Neural progenitor cell (in vitro differentiated cells): Measurements from ENCODE around the gene ITGB5. TPM values are rescaled to one million over a fixed set of nuclear protein-coding genes. Genes with fewer than 3 reads are reported as not detected.

Experiments used
- DNase-seq: peaks from one replicate; pipeline ENCODE4 v3.0.0-alpha.2; 2016; ENCODE audit warnings: low spot score
- H2AFZ ChIP-seq: fragments of 200-600 bp; sonication (generic); replicated peaks from 2 replicates; pipeline ENCODE4 v1.6.1; 2016; ENCODE audit warnings: antibody characterized with exemption
- H3F3A ChIP-seq: fragments of 200-600 bp; sonication (generic); 2 replicates; pipeline ENCODE4 v1.6.1; 2016; ENCODE audit warnings: antibody characterized with exemption, low read depth
- H3K27ac ChIP-seq: fragments of 200-600 bp; sonication (generic); 2 replicates; pipeline ENCODE4 v1.5.1; 2016; ENCODE audit warnings: mild to moderate bottlenecking
- H3K27me3 ChIP-seq: fragments of 200-600 bp; sonication (generic); 2 replicates; pipeline ENCODE4 v1.6.1; 2016; ENCODE audit warnings: mild to moderate bottlenecking, moderate library complexity
- H3K36me3 ChIP-seq: fragments of 200-600 bp; sonication (generic); 2 replicates; pipeline ENCODE4 v1.5.1; 2016
- H3K4me1 ChIP-seq: fragments of 200-600 bp; sonication (generic); 2 replicates; pipeline ENCODE4 v1.6.1; 2016; ENCODE audit warnings: mixed run types
- H3K4me2 ChIP-seq: fragments of 200-600 bp; sonication (generic); 2 replicates; pipeline ENCODE4 v1.6.1; 2016
- H3K4me3 ChIP-seq: fragments of 200-600 bp; sonication (generic); 2 replicates; pipeline ENCODE4 v1.5.1; 2016
- H3K79me2 ChIP-seq: fragments of 200-600 bp; sonication (generic); 2 replicates; pipeline ENCODE4 v1.6.1; 2016; ENCODE audit warnings: low read depth
- H3K9ac ChIP-seq: fragments of 200-600 bp; sonication (generic); 2 replicates; pipeline ENCODE4 v1.6.1; 2016
- H3K9me3 ChIP-seq: fragments of 200-600 bp; sonication (generic); 2 replicates; pipeline ENCODE4 v1.5.1; 2016; ENCODE audit warnings: low read depth
- H4K20me1 ChIP-seq: fragments of 200-600 bp; sonication (generic); 2 replicates; pipeline ENCODE4 v1.6.1; 2016; ENCODE audit warnings: low read depth
- H3K27ac Mint-ChIP-seq: 3 replicates; pipeline ENCODE4 v1.8.0; 2021; ENCODE audit warnings: mixed read lengths
- H3K27me3 Mint-ChIP-seq: 2 replicates; pipeline ENCODE4 v1.8.0; 2022; ENCODE audit warnings: low read depth, mild to moderate bottlenecking, inconsistent platforms, moderate library complexity, mixed read lengths; ENCODE audit not compliant: insufficient read depth
- H3K36me3 Mint-ChIP-seq: 3 replicates; pipeline ENCODE4 v1.8.0; 2021; ENCODE audit warnings: mixed read lengths
- H3K4me1 Mint-ChIP-seq: 3 replicates; pipeline ENCODE4 v1.8.0; 2021; ENCODE audit warnings: mixed read lengths
- H3K4me3 Mint-ChIP-seq: 3 replicates; pipeline ENCODE4 v1.8.0; 2021; ENCODE audit warnings: mild to moderate bottlenecking, moderate library complexity, mixed read lengths
- H3K9me3 Mint-ChIP-seq: 3 replicates; pipeline ENCODE4 v1.8.0; 2020; ENCODE audit warnings: mixed read lengths
- CTCF ChIP-seq: fragments of 200-600 bp; sonication (generic); IDR thresholded peaks from 2 replicates; pipeline ENCODE4 v1.5.1; 2017; ENCODE audit warnings: antibody characterized with exemption, mild to moderate bottlenecking
- EZH2 ChIP-seq: fragments of 200-600 bp; sonication (generic); IDR thresholded peaks from 2 replicates; pipeline ENCODE4 v1.6.1; 2017; ENCODE audit warnings: antibody characterized with exemption, mild to moderate bottlenecking, moderate library complexity
- EZH2phosphoT487 ChIP-seq: fragments of 200-600 bp; sonication (generic); IDR thresholded peaks from 2 replicates; pipeline ENCODE4 v1.6.1; 2017; ENCODE audit warnings: antibody characterized with exemption
- total RNA-seq: library from RNA; depleted of rRNA; stranded (reverse); fragments of >200 nt; gene quantifications from 2 replicates; pipeline ENCODE4 v1.2.3, GENCODE V29; 2015; ENCODE audit warnings: low replicate concordance

Gene ITGB5
- total RNA-seq, 1 donor from 2014 or later, result 55.8 TPM

GRCh38 chr3:124915254-124915653 is 28.1 kb upstream of the ITGB5 start:
- no peak overlapping the region for H3K27ac Mint-ChIP-seq
- Histone ChIP-seq H3K4me2 (no peak overlapping the region), H3K4me3 (no peak overlapping the region), H3F3A (no peaks in the 10 kb centered on the region), H3K79me2 (no peaks in the 10 kb centered on the region), H2AFZ (no peak overlapping the region), H3K4me1 (no peaks in the 10 kb centered on the region), H3K36me3 (no peaks in the 10 kb centered on the region), H4K20me1 (no peaks in the 10 kb centered on the region), H3K27me3 (no peaks in the 10 kb centered on the region), H3K9me3 (no peaks in the 10 kb centered on the region), H3K9ac (no peak overlapping the region), H3K27ac (no peak overlapping the region)
- H3K9me3 Mint-ChIP-seq, result no peaks in the 10 kb centered on the region
- no peak for DNase-seq
- H3K36me3 Mint-ChIP-seq, result no peaks in the 10 kb centered on the region
- H3K27me3 Mint-ChIP-seq, result peaks cover 5% of the 10 kb centered on the region
- no peak for TF ChIP-seq EZH2phosphoT487
- no peak for TF ChIP-seq CTCF
- TF ChIP-seq EZH2, result no peak
- H3K4me1 Mint-ChIP-seq, result peaks cover 6% of the 10 kb centered on the region
- no peak overlapping the region for H3K4me3 Mint-ChIP-seq

GRCh38 chr3:124907957-124908356 is 20.8 kb upstream of the ITGB5 start:
- H2AFZ ChIP-seq, result no peak overlapping the region
- no peak overlapping the region for H3K27ac ChIP-seq
- peaks cover 12% of the 10 kb centered on the region for H3K4me1 ChIP-seq
- H3K9me3 ChIP-seq, result no peaks in the 10 kb centered on the region
- H4K20me1 ChIP-seq, result no peaks in the 10 kb centered on the region
- H3K4me3 ChIP-seq, result no peak overlapping the region
- H3K27me3 ChIP-seq, result no peaks in the 10 kb centered on the region
- H3K36me3 ChIP-seq, result no peaks in the 10 kb centered on the region
- peak overlapping the region; percentile 58 for H3K4me2 ChIP-seq
- H3F3A ChIP-seq, result peaks cover 27% of the 10 kb centered on the region
- Mint-ChIP-seq H3K4me1 (peaks cover 10% of the 10 kb centered on the region), H3K27me3 (peaks cover 2% of the 10 kb centered on the region), H3K9me3 (no peaks in the 10 kb centered on the region), H3K27ac (no peak overlapping the region), H3K36me3 (no peaks in the 10 kb centered on the region), H3K4me3 (no peak overlapping the region)
- H3K79me2 ChIP-seq, result no peaks in the 10 kb centered on the region
- peak; percentile 64 for DNase-seq
- H3K9ac ChIP-seq, result no peak overlapping the region
- TF ChIP-seq EZH2 (no peak), EZH2phosphoT487 (no peak), CTCF (no peak)

- no peak overlapping the region for H3K4me2 ChIP-seq
- H3K27ac ChIP-seq, result no peak overlapping the region
- DNase-seq, result no peak
- no peaks in the 10 kb centered on the region for H4K20me1 ChIP-seq
- no peak overlapping the region for H3K27ac Mint-ChIP-seq
- no peak overlapping the region for H3K9ac ChIP-seq
- H3K36me3 ChIP-seq, result no peaks in the 10 kb centered on the region
- H3K79me2 ChIP-seq, result no peaks in the 10 kb centered on the region
- peaks cover 2% of the 10 kb centered on the region for H3K27me3 Mint-ChIP-seq
- H3K4me3 Mint-ChIP-seq, result no peak overlapping the region
- H3K36me3 Mint-ChIP-seq, result no peaks in the 10 kb centered on the region
- no peaks in the 10 kb centered on the region for H3K9me3 Mint-ChIP-seq
- H3F3A ChIP-seq, result peaks cover 27% of the 10 kb centered on the region
- TF ChIP-seq EZH2phosphoT487, result no peak
- no peak for TF ChIP-seq EZH2
- no peak for TF ChIP-seq CTCF
- no peak overlapping the region for H2AFZ ChIP-seq
- H3K4me3 ChIP-seq, result no peak overlapping the region
- H3K4me1 ChIP-seq, result peaks cover 12% of the 10 kb centered on the region
- no peaks in the 10 kb centered on the region for H3K27me3 ChIP-seq
- no peaks in the 10 kb centered on the region for H3K9me3 ChIP-seq
- H3K4me1 Mint-ChIP-seq, result peaks cover 10% of the 10 kb centered on the region
These were observed 17.8 kb upstream of the ITGB5 start for GRCh38 chr3:124904835-124905492.
